ENCODE measurements around the gene NEK3. TPM values are rescaled to one million over a fixed set of nuclear protein-coding genes. Genes with fewer than 3 reads are reported as not detected.
A peak's percentile ranks its signal among the peaks of the same experiment; 100 is the strongest.
"Not testable (repeated sequence)": the region's sequence is repeated elsewhere in the genome, so short reads cannot be mapped to it uniquely, and the experiment has no call there.

NEK3 gene
- total and polyA plus RNA-seq, 11 donors: 2.3 to 10.7 (median 5.8) TPM

GRCh38 chr13:52201439-52202193 lies 42.2 kb upstream of the NEK3 start:
- DNase-seq: peak in 4 of 5 donors; percentile 33 to 59 (median 46)
- TF ChIP-seq CTCF (IDR thresholded peaks at IDR 0.05): peak in 10 of 12 donors; percentile 14 to 56 (median 39)
- H3K27ac ChIP-seq: peak overlapping the region in 8 of 12 donors; percentile 14 to 66 (median 50)

GRCh38 chr13:52195401-52195837 lies 36.0 kb upstream of the NEK3 start:
- 11 to 23% (median 13%) methylated on average over 9 to 34 of the region's 34 CpGs for WGBS, 4 donors
- peak; percentile 83 to 90 (median 88) for DNase-seq
- ATAC-seq: peak; percentile 83 to 91 (median 89)

More at GRCh38 chr13:52201439-52202193, 42.2 kb upstream of the NEK3 start:
- H3K4me1 ChIP-seq: peaks cover 0 to 14% (median 0%) of the 10 kb centered on the region in 12 donors
- H3K27me3 ChIP-seq, H3K9me3 ChIP-seq, H3K36me3 ChIP-seq, H3K4me3 ChIP-seq: not testable (repeated sequence)
- peak; percentile 90 to 94 (median 92) for ATAC-seq
- 15 to 16% (median 16%) methylated on average over 12 of the region's 12 CpGs for WGBS, 4 donors
- intact Hi-C loops (cut with DNase I): loop anchor here in 3 of 10 donors (5.0 to 10.0 kb wide), 2 partner anchors 197 to 199 kb away; no protein-coding TSS in a partner anchor

GRCh38 chr13:52194184-52194868 lies 34.9 kb upstream of the NEK3 start:
- Histone ChIP-seq H3K4me1 (peaks cover 0 to 29% (median 18%) of the 10 kb centered on the region in 12 donors), H3K36me3 (peaks cover 0 to 5% (median 2%) of the 10 kb centered on the region in 9 donors), H3K27ac (peak overlapping the region; percentile 63 to 90 (median 84)), H3K9me3 (no peaks in the 10 kb centered on the region), H3K27me3 (no peaks in the 10 kb centered on the region), H3K4me3 (peak overlapping the region; percentile 50 to 98 (median 82))
- whole genome bisulfite sequencing, 4 donors: 0 to 1% (median 1%) methylated on average over 47 of the region's 47 CpGs
- DNase-seq: peak; percentile 85 to 92 (median 87)
- peak in 2 of 12 donors; percentile 25 to 32 for TF ChIP-seq CTCF (IDR thresholded peaks at IDR 0.05)
- TF ChIP-seq POLR2A (IDR thresholded peaks at IDR 0.05): peak in 1 of 2 donors; percentile 46
- intact Hi-C loops (cut with DNase I): loop anchor here in 7 of 10 donors (2.0 to 10.0 kb wide), 9 partner anchors 36 to 610 kb away; partner anchors contain the start of genes NEK3 (in 3 of the 7), VPS36 (in 3 of the 7), ALG11 (in 2 of the 7) and ATP7B (in 2 of the 7)
- peak; percentile 91 to 95 (median 94) for ATAC-seq

More at GRCh38 chr13:52195401-52195837, 36.0 kb upstream of the NEK3 start:
- no peaks in the 10 kb centered on the region for H3K27me3 ChIP-seq
- intact Hi-C loops (cut with DNase I): loop anchor here in 3 of 10 donors (2.0 to 10.0 kb wide), 5 partner anchors 37 to 611 kb away; partner anchors contain the start of genes CKAP2 (in 2 of the 3), VPS36 (in 2 of the 3), ALG11 (in 1 of the 3) and ATP7B (in 1 of the 3)
- no peaks in the 10 kb centered on the region for H3K36me3 ChIP-seq
- peaks cover 0 to 29% (median 18%) of the 10 kb centered on the region in 12 donors for H3K4me1 ChIP-seq
- H3K4me3 ChIP-seq: peak overlapping the region; percentile 50 to 98 (median 82)
- peak overlapping the region in 11 of 12 donors; percentile 35 to 90 (median 82) for H3K27ac ChIP-seq
- no peaks in the 10 kb centered on the region for H3K9me3 ChIP-seq
- TF ChIP-seq CTCF (IDR thresholded peaks at IDR 0.05) (peak in 5 of 12 donors; percentile 14 to 51 (median 39)), POLR2A (IDR thresholded peaks at IDR 0.05) (peak in 1 of 2 donors; percentile 58)

GRCh38 chr13:52193587-52194183 lies 34.3 kb upstream of the NEK3 start:
- peak overlapping the region; percentile 63 to 90 (median 84) for H3K27ac ChIP-seq
- not testable (repeated sequence) for DNase-seq, H3K27me3 ChIP-seq, H3K9me3 ChIP-seq
- H3K4me3 ChIP-seq: peak overlapping the region; percentile 50 to 98 (median 82)
- 1 to 2% (median 1%) methylated on average over 14 of the region's 14 CpGs for WGBS, 4 donors
- H3K4me1 ChIP-seq: peaks cover 0 to 29% (median 18%) of the 10 kb centered on the region in 12 donors
- peak in 2 of 4 donors; percentile 12 to 25 for ATAC-seq
- peaks cover 0 to 12% (median 8%) of the 10 kb centered on the region in 9 donors for H3K36me3 ChIP-seq
- intact Hi-C loops (cut with DNase I): loop anchor here in 7 of 10 donors (2.0 to 10.0 kb wide), 9 partner anchors 35 to 609 kb away; partner anchors contain the start of genes NEK3 (in 3 of the 7), VPS36 (in 3 of the 7), ALG11 (in 2 of the 7) and ATP7B (in 2 of the 7)

GRCh38 chr13:52187424-52188187 lies 28.2 kb upstream of the NEK3 start:
- peaks cover 0 to 28% (median 12%) of the 10 kb centered on the region in 12 donors for H3K4me1 ChIP-seq
- 68 to 78% (median 72%) methylated on average over 4 of the region's 4 CpGs for WGBS, 4 donors
- H3K9me3 ChIP-seq; intact Hi-C loops (cut with DNase I); H3K4me3 ChIP-seq; H3K27me3 ChIP-seq: not testable (repeated sequence)
- H3K36me3 ChIP-seq: peaks cover 0 to 59% (median 45%) of the 10 kb centered on the region in 9 donors
- H3K27ac ChIP-seq: peak overlapping the region in 10 of 12 donors; percentile 1 to 78 (median 56)
- ATAC-seq (peak; percentile 88 to 93 (median 90)), DNase-seq (peak in 1 of 5 donors; percentile 37)
